HepG2 (cell line): ENCODE data around the gene NRP1. TPM values are rescaled to one million over a fixed set of nuclear protein-coding genes. Genes with fewer than 3 reads are reported as not detected.
A peak's percentile ranks its signal among the peaks of the same experiment; 100 is the strongest.

Source experiments
- ATF7 ChIP-seq, 2 experiments: fragments of 450-650 bp in 1 of 2; sonication (generic) in 1 of 2; formaldehyde crosslinking in 1 of 2; IDR thresholded peaks; 2 replicates each; pipeline versions ENCODE4 v1.4.0 to v1.6.1; 2016 to 2020; ENCODE audit warnings: antibody characterized with exemption in 1 of 2, mild to moderate bottlenecking in 1 of 2, missing genetic modification reagents in 1 of 2
- BCL6 ChIP-seq: IDR thresholded peaks from 2 replicates; pipeline ENCODE4 v1.6.1; 2016; ENCODE audit warnings: missing genetic modification reagents, missing compliant biosample characterization
- HIVEP1 ChIP-seq: sonication (generic); formaldehyde crosslinking; IDR thresholded peaks from 2 replicates; pipeline ENCODE4 v1.4.0; 2020; ENCODE audit warnings: mild to moderate bottlenecking, missing genetic modification reagents
- HMG20A ChIP-seq: IDR thresholded peaks from 2 replicates; pipeline ENCODE4 v1.6.1; 2016; ENCODE audit warnings: borderline replicate concordance
- IRX3 ChIP-seq: sonication (generic); formaldehyde crosslinking; IDR thresholded peaks from 2 replicates; pipeline ENCODE4 v1.8.1; 2023; ENCODE audit warnings: mild to moderate bottlenecking, low read depth, missing genetic modification reagents, borderline replicate concordance
- KLF16 ChIP-seq, 2 experiments: sonication (generic) in 1 of 2; formaldehyde crosslinking in 1 of 2; IDR thresholded peaks; 2 replicates each; pipeline versions ENCODE4 v1.6.1 to v1.8.0; 2016 to 2023; ENCODE audit warnings: missing genetic modification reagents in 2 of 2, missing compliant biosample characterization in 1 of 2
- MAFF ChIP-seq: IDR thresholded peaks from 2 replicates; pipeline ENCODE4 v1.6.1; 2011; ENCODE audit warnings: low read depth, low read length, improper control_type of control experiment
- NR2F6 ChIP-seq, 2 experiments: IDR thresholded peaks; 2 replicates each; pipeline ENCODE4 v1.6.1; 2016; ENCODE audit warnings: antibody characterized with exemption in 1 of 2, mild to moderate bottlenecking in 1 of 2
- PCBP2 ChIP-seq: fragments of 200-400 bp; formaldehyde crosslinking; optimal IDR thresholded peaks from 2 replicates; pipeline ENCODE3; 2018; ENCODE audit warnings: low read length, low read depth; ENCODE audit not compliant: poor library complexity, severe bottlenecking
- PITX1 ChIP-seq: sonication (generic); formaldehyde crosslinking; IDR thresholded peaks from 2 replicates; pipeline ENCODE4 v1.5.1; 2020; ENCODE audit warnings: mild to moderate bottlenecking, missing genetic modification reagents
- POLR2G ChIP-seq: fragments of 200-400 bp; formaldehyde crosslinking; IDR thresholded peaks from 2 replicates; pipeline ENCODE4 v1.6.1; 2018; ENCODE audit warnings: mild to moderate bottlenecking, low read depth, low read length, moderate library complexity
- SOX6 ChIP-seq, 2 experiments: fragments of 450-650 bp in 1 of 2; sonication (generic) in 1 of 2; formaldehyde crosslinking in 1 of 2; IDR thresholded peaks; 2 replicates each; pipeline versions ENCODE4 v1.4.0 to v1.6.1; 2017 to 2020; ENCODE audit warnings: antibody characterized with exemption in 1 of 2, mild to moderate bottlenecking in 1 of 2, missing genetic modification reagents in 1 of 2
- STAG1 ChIP-seq: sonication (generic); formaldehyde crosslinking; IDR thresholded peaks from 2 replicates; pipeline ENCODE4 v1.4.0; 2020; ENCODE audit warnings: missing genetic modification reagents
- TCF7 ChIP-seq: sonication (generic); IDR thresholded peaks from 2 replicates; pipeline ENCODE4 v1.6.1; 2016; ENCODE audit warnings: antibody characterized with exemption, low read depth
- THAP9 ChIP-seq: sonication (generic); formaldehyde crosslinking; IDR thresholded peaks from 2 replicates; pipeline ENCODE4; 2020; ENCODE audit warnings: missing genetic modification reagents, mild to moderate bottlenecking, borderline replicate concordance
- ZNF33B ChIP-seq: sonication (generic); formaldehyde crosslinking; IDR thresholded peaks from 2 replicates; pipeline ENCODE4 v1.5.1; 2020; ENCODE audit warnings: mild to moderate bottlenecking, missing genetic modification reagents
- ZNF7 ChIP-seq: IDR thresholded peaks from 2 replicates; pipeline ENCODE4 v1.6.1; 2016; ENCODE audit warnings: missing biosample characterization, missing genetic modification reagents
- ZNF761 ChIP-seq: sonication (generic); formaldehyde crosslinking; conservative IDR thresholded peaks from 2 replicates; pipeline ENCODE4 v1.4.0; 2020; ENCODE audit warnings: mild to moderate bottlenecking, missing genetic modification reagents
- polyA plus RNA-seq, 8 experiments: library from polyadenylated mRNA; depleted of rRNA in 3 of 8; stranded (reverse) in 7 of 8; unstranded in 1 of 8; fragments of >200 nt; fragmentation: Illumina TruSeq in 4 of 8; extraction: Trizol in 4 of 8; gene quantifications; 2 replicates each; pipeline versions ENCODE4 v1.2.1 to v1.2.3, GENCODE V29; 2011 to 2016; ENCODE audit warnings: low read depth in 4 of 8, missing spikeins in 1 of 8, mixed read lengths in 1 of 8; ENCODE audit not compliant: insufficient read depth in 1 of 8
- total RNA-seq, 5 experiments: library from RNA; depleted of rRNA; stranded (reverse); fragments of >200 nt; fragmentation: Illumina TruSeq; extraction: Trizol; gene quantifications; 2 replicates each; pipeline ENCODE4 v1.2.3, GENCODE V29; 2016; ENCODE audit warnings: low read depth in 1 of 5
- TF ChIP-seq, protein P1 (sequence below): sonication (generic); formaldehyde crosslinking; IDR thresholded peaks from 2 replicates; pipeline ENCODE4 v1.5.0; 2020; ENCODE audit warnings: missing genetic modification reagents

NRP1 gene
- total and polyA plus RNA-seq, 2 of the 13 experiments (the other 11 are each of a cell fraction or from before 2014, with no cell fraction given) = 5.3 to 5.8 TPM

DNA sequence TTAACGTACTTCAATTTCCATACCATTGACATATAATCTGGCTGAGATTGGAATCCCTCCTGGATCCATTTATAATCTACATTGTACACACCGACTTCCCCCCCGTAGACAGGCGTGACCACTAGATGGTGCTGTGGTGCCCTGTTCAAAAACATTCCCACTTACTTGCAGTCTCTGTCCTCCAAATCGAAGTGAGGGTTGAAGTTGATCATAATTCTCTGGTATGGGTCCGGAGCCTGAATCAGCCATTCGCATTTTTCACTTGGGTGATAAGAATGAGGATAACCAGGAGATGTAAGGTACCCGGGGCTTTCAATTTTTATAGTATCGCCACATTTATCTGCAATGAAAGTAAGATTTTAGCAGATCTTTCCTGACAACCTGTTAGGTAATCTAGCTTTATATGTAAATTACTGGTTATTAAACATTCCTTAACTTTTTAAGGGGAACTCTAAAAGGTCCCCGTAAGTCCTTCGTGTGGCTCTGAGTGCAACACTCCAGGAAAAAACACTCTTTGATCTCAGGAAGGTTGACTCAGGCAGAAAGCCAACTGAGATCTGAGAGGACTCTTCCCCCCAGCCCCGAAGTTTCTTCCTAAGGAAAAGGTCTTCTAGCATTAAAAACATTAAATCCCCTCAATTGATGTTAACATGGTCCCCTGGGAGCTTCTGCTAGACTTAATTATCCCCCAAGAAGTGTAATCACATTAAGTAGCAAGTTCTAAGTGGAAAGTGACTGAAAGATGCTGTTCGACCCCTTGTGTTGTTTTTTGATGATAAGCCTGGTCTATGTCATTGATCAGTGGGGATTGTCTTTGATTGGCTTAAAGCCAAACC is 3.7 kb downstream of the NRP1 start (continued):
- TF ChIP-seq TCF7 (peak; percentile 44), PITX1 (CRISPR knock-in tag) (no peak), POLR2G (no peak), HIVEP1 (CRISPR knock-in tag) (no peak), HMG20A (CRISPR knock-in tag) (no peak), BCL6 (peak; percentile 76), PCBP2 (no peak), STAG1 (peak; percentile 93), SOX6 (IDR thresholded peaks at IDR 0.05) (no peak), SOX6 (CRISPR knock-in tag; IDR thresholded peaks at IDR 0.05) (peak; percentile 54), MAFF (no peak), ZNF33B (CRISPR knock-in tag) (no peak), ZNF7 (no peak), ZNF761 (CRISPR knock-in tag) (no peak), IRX3 (CRISPR knock-in tag) (no peak), THAP9 (CRISPR knock-in tag) (no peak), KLF16 (CRISPR knock-in tag; IDR thresholded peaks at IDR 0.05) (peak in 1 of 2 experiments; percentile 49; a peak in 1 of 4 replicates), ATF7 (IDR thresholded peaks at IDR 0.05) (no peak), ATF7 (CRISPR knock-in tag; IDR thresholded peaks at IDR 0.05) (no peak), NR2F6 (IDR thresholded peaks at IDR 0.05) (no peak; the same call in 1 of the 2 replicates), NR2F6 (CRISPR knock-in tag; IDR thresholded peaks at IDR 0.05) (0 out of 2 replicates have a peak, but pooled peaks have one; percentile 21)
- TF ChIP-seq, protein P1, sequence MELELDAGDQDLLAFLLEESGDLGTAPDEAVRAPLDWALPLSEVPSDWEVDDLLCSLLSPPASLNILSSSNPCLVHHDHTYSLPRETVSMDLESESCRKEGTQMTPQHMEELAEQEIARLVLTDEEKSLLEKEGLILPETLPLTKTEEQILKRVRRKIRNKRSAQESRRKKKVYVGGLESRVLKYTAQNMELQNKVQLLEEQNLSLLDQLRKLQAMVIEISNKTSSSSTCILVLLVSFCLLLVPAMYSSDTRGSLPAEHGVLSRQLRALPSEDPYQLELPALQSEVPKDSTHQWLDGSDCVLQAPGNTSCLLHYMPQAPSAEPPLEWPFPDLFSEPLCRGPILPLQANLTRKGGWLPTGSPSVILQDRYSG = no peak
